Measurements from ENCODE around the gene EIF4EBP2. TPM values are rescaled to one million over a fixed set of nuclear protein-coding genes. Genes with fewer than 3 reads are reported as not detected.

Gene EIF4EBP2
- total RNA-seq, 1 experiment from 2014 or later, result 112 TPM

DNA sequence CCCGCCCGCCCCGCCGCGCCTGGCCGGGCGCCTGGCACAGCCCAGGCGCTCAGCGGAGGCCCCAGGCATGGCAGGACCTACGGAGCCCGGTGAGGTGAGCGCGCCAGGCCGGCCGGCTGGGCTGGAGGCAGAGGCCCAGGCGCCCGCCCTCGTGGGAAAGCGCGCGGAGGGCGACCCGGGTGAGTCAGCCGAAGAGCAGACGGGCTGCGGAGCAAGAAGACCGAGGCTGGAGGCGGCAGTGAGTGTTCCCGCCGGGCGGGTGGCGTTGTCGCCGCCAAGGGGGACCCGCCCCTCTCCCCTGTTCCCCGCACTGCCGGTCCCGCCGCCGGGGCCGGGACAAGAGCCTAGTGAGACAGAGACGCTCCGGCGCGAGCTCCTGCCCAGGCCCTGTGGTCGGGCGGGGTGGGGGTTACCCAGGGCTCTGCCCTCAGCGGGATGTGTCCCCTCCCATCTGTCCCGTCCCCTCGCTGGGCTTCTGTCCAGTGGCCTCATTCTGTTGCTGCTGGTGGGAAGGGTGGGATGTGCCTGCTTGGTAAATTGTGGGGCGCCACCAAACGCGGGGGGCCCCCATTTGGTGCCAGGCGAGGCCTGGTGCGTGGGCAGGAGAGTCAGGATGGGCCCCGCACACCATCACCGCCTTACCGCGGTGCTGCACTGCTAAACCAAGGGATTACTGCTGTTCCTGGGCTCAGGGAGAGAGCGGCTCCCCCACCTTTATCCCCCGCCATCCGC is 54.5 kb downstream of the EIF4EBP2 start (continued):
- TF ChIP-seq, protein P1, sequence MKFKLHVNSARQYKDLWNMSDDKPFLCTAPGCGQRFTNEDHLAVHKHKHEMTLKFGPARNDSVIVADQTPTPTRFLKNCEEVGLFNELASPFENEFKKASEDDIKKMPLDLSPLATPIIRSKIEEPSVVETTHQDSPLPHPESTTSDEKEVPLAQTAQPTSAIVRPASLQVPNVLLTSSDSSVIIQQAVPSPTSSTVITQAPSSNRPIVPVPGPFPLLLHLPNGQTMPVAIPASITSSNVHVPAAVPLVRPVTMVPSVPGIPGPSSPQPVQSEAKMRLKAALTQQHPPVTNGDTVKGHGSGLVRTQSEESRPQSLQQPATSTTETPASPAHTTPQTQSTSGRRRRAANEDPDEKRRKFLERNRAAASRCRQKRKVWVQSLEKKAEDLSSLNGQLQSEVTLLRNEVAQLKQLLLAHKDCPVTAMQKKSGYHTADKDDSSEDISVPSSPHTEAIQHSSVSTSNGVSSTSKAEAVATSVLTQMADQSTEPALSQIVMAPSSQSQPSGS (CRISPR knock-in tag; IDR thresholded peaks at IDR 0.05; ENCODE audit: borderline replicate concordance, low read depth), result no peak
- TF ChIP-seq FOXP1 (CRISPR knock-in tag; IDR thresholded peaks at IDR 0.05; ENCODE audit: borderline replicate concordance), result 0 out of 2 replicates have a peak, but pooled peaks have one; percentile 17
- TF ChIP-seq SP1 (CRISPR knock-in tag; conservative IDR thresholded peaks at IDR 0.05), result 0 out of 2 replicates have a peak, but pooled peaks have one; percentile 11
- TF ChIP-seq, protein P2, sequence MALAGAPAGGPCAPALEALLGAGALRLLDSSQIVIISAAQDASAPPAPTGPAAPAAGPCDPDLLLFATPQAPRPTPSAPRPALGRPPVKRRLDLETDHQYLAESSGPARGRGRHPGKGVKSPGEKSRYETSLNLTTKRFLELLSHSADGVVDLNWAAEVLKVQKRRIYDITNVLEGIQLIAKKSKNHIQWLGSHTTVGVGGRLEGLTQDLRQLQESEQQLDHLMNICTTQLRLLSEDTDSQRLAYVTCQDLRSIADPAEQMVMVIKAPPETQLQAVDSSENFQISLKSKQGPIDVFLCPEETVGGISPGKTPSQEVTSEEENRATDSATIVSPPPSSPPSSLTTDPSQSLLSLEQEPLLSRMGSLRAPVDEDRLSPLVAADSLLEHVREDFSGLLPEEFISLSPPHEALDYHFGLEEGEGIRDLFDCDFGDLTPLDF (CRISPR knock-in tag; IDR thresholded peaks at IDR 0.05), result no peak
- no peak for TF ChIP-seq FOXJ3 (CRISPR knock-in tag; IDR thresholded peaks at IDR 0.05; ENCODE audit: borderline replicate concordance)

DNA sequence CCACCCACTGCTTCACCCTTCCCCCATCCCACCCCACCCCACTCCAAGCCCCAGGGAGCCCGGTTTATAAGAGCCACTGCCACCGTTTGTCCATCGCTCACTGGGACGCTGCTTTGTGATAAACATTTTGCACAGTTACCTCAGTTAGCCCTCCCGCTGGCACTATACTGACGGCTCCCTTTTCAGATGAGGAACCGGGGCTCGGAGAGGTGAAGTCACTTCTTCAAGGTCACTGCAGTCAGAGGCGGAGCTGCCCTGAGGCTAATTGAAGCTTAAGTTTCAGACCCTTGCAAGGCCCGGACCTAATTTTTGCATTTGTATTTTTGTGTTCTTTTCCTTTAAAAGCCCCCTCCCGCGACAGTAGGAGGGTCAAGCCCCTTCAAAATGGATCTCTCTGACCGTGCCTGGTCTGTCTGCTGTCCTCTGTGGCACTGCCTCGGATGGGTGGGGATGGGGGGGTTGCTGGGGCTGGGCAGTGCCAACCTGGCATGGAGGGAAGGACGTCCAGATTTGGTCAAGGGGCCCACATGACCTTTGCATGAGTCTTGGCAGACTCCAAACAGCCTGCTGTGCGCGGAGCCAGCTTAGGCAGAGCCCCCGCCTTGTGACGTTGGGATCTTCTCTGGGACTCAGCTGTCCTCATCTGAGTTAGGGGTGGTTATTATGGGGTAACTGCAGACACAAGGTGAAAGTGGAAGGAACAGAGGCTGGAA is 55.3 kb downstream of the EIF4EBP2 start:
- DNase-seq (ENCODE audit: low spot score) (peak; percentile 50), ATAC-seq (no peak)
- peaks cover 54% of the 10 kb centered on the region for H3K27me3 Mint-ChIP-seq (ENCODE audit: low read depth)
- CTCF ChIA-PET, result interaction anchor here (0.6 to 9.3 kb wide), 18 partner anchors 8 to 434 kb away, joined by 3 to 187 read pairs (median 7); partner anchors contain the start of genes EIF4EBP2, NODAL and PALD1
- POLR2A ChIA-PET, result interaction anchor here (0.8 to 2.6 kb wide), 3 partner anchors 17 to 54 kb away, joined by 3 to 7 read pairs (median 4); no protein-coding TSS in a partner anchor
- H3K4me3 Mint-ChIP-seq, result peak overlapping the region; percentile 76
- H3K27ac Mint-ChIP-seq, result no peak overlapping the region
- peaks cover 66% of the 10 kb centered on the region for H3K4me1 Mint-ChIP-seq
- H3K36me3 Mint-ChIP-seq, result no peaks in the 10 kb centered on the region
- TF ChIP-seq ELF4 (CRISPR knock-in tag; IDR thresholded peaks at IDR 0.05; ENCODE audit: low read depth) (no peak), ZNF138 (CRISPR knock-in tag; conservative IDR thresholded peaks at IDR 0.05) (no peak)
- TF ChIP-seq, protein P3, sequence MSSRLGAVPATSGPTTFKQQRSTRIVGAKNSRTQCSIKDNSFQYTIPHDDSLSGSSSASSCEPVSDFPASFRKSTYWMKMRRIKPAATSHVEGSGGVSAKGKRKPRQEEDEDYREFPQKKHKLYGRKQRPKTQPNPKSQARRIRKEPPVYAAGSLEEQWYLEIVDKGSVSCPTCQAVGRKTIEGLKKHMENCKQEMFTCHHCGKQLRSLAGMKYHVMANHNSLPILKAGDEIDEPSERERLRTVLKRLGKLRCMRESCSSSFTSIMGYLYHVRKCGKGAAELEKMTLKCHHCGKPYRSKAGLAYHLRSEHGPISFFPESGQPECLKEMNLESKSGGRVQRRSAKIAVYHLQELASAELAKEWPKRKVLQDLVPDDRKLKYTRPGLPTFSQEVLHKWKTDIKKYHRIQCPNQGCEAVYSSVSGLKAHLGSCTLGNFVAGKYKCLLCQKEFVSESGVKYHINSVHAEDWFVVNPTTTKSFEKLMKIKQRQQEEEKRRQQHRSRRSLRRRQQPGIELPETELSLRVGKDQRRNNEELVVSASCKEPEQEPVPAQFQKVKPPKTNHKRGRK (CRISPR knock-in tag; IDR thresholded peaks at IDR 0.05; ENCODE audit: borderline replicate concordance), result no peak
- TF ChIP-seq, protein P4, sequence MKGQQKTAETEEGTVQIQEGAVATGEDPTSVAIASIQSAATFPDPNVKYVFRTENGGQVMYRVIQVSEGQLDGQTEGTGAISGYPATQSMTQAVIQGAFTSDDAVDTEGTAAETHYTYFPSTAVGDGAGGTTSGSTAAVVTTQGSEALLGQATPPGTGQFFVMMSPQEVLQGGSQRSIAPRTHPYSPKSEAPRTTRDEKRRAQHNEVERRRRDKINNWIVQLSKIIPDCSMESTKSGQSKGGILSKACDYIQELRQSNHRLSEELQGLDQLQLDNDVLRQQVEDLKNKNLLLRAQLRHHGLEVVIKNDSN (CRISPR knock-in tag; IDR thresholded peaks at IDR 0.05), result no peak
- TF ChIP-seq, protein P5, sequence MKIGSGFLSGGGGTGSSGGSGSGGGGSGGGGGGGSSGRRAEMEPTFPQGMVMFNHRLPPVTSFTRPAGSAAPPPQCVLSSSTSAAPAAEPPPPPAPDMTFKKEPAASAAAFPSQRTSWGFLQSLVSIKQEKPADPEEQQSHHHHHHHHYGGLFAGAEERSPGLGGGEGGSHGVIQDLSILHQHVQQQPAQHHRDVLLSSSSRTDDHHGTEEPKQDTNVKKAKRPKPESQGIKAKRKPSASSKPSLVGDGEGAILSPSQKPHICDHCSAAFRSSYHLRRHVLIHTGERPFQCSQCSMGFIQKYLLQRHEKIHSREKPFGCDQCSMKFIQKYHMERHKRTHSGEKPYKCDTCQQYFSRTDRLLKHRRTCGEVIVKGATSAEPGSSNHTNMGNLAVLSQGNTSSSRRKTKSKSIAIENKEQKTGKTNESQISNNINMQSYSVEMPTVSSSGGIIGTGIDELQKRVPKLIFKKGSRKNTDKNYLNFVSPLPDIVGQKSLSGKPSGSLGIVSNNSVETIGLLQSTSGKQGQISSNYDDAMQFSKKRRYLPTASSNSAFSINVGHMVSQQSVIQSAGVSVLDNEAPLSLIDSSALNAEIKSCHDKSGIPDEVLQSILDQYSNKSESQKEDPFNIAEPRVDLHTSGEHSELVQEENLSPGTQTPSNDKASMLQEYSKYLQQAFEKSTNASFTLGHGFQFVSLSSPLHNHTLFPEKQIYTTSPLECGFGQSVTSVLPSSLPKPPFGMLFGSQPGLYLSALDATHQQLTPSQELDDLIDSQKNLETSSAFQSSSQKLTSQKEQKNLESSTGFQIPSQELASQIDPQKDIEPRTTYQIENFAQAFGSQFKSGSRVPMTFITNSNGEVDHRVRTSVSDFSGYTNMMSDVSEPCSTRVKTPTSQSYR (CRISPR knock-in tag; IDR thresholded peaks at IDR 0.05), result no peak
- no peaks in the 10 kb centered on the region for H3K9me3 Mint-ChIP-seq
